Body of pancreas (tissue), 4 donors: ENCODE results near the gene YWHAQ.

Experiments
- POLR2A ChIP-seq, 3 donors: fragments of 450-650 bp; IDR thresholded peaks; one replicate each; pipeline ENCODE4 v1.6.1; 2016; ENCODE audit warnings: antibody characterized with exemption in 3 of 3, mild to moderate bottlenecking in 2 of 3
- TF ChIP-seq, protein P1 (sequence below), 7 experiments: fragments of 450-650 bp in 4 of 7; fragments of 200-600 bp in 3 of 7; sonication (generic) in 3 of 7; IDR thresholded peaks; one replicate each; pipeline ENCODE4 v1.5.1; 2016 to 2019; ENCODE audit warnings: antibody characterized with exemption in 7 of 7

DNA sequence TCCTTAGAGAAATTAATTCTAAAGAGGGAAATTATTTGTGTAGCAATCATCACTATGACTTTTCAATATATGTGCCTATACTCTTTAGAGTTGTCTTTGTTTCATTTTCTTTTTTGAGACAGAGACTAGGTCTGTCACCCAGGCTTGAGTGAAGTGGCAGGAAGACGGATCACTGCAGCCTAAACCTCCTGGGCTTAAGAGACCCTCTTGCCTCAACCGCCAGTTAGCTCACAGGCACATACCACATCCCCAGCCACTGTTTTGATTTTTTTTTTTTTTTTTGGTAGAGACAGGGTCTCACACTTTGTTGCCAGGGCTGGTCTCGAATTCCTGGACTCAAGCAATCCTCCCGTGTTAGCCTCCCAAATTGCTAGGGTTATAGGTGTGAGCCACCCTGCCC lies 12.4 kb downstream of the YWHAQ start:
- TF ChIP-seq, protein P1, sequence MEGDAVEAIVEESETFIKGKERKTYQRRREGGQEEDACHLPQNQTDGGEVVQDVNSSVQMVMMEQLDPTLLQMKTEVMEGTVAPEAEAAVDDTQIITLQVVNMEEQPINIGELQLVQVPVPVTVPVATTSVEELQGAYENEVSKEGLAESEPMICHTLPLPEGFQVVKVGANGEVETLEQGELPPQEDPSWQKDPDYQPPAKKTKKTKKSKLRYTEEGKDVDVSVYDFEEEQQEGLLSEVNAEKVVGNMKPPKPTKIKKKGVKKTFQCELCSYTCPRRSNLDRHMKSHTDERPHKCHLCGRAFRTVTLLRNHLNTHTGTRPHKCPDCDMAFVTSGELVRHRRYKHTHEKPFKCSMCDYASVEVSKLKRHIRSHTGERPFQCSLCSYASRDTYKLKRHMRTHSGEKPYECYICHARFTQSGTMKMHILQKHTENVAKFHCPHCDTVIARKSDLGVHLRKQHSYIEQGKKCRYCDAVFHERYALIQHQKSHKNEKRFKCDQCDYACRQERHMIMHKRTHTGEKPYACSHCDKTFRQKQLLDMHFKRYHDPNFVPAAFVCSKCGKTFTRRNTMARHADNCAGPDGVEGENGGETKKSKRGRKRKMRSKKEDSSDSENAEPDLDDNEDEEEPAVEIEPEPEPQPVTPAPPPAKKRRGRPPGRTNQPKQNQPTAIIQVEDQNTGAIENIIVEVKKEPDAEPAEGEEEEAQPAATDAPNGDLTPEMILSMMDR (IDR thresholded peaks at IDR 0.05) = no peak
- TF ChIP-seq POLR2A (IDR thresholded peaks at IDR 0.05) = no peak
